Dendritic cell treated with granulocyte-macrophage colony-stimulating factor and Interleukin-4, amounts not matched to agents 40 ng/mL and 50 ng/mL, for 4 days (primary cell): ENCODE results near the gene PRR14L.
"Not testable (repeated sequence)": the region's sequence is repeated elsewhere in the genome, so short reads cannot be mapped to it uniquely, and the experiment has no call there.

Source experiments
- H3K27ac Mint-ChIP-seq: one replicate; pipeline ENCODE4 v1.8.0; 2022; ENCODE audit warnings: mild to moderate bottlenecking, mixed read lengths
- H3K27me3 Mint-ChIP-seq: one replicate; pipeline ENCODE4 v1.8.0; 2022; ENCODE audit warnings: mild to moderate bottlenecking, mixed read lengths
- H3K36me3 Mint-ChIP-seq: one replicate; pipeline ENCODE4 v1.8.0; 2022; ENCODE audit warnings: low read depth, mixed read lengths
- H3K4me1 Mint-ChIP-seq: one replicate; pipeline ENCODE4 v1.8.0; 2022; ENCODE audit warnings: low read depth, mixed read lengths
- H3K4me3 Mint-ChIP-seq: one replicate; pipeline ENCODE4 v1.8.0; 2022; ENCODE audit warnings: mild to moderate bottlenecking, moderate library complexity, mixed read lengths
- H3K9me3 Mint-ChIP-seq: one replicate; pipeline ENCODE4 v1.8.0; 2022; ENCODE audit warnings: mixed read lengths
- intact Hi-C: fragments of 100-400 bp; cut with micrococcal nuclease; formaldehyde crosslinking; loops from one replicate; pipeline ENCODE4 v1.15.0; 2022

The PRR14L gene

GRCh38 chr22:31683181-31684105 lies 66.5 kb downstream of the PRR14L start:
- H3K27me3 Mint-ChIP-seq: no peaks in the 10 kb centered on the region
- no peak overlapping the region for H3K27ac Mint-ChIP-seq
- no peaks in the 10 kb centered on the region for H3K4me1 Mint-ChIP-seq
- peaks cover 74% of the 10 kb centered on the region for H3K36me3 Mint-ChIP-seq
- no peak overlapping the region for H3K4me3 Mint-ChIP-seq
- intact Hi-C loops: no loop called here
- H3K9me3 Mint-ChIP-seq: no peaks in the 10 kb centered on the region

GRCh38 chr22:31682751-31683150 lies 67.2 kb downstream of the PRR14L start:
- peaks cover 67% of the 10 kb centered on the region for H3K36me3 Mint-ChIP-seq
- no peaks in the 10 kb centered on the region for H3K9me3 Mint-ChIP-seq
- no peak overlapping the region for H3K27ac Mint-ChIP-seq
- no peaks in the 10 kb centered on the region for H3K27me3 Mint-ChIP-seq
- no peak overlapping the region for H3K4me3 Mint-ChIP-seq
- H3K4me1 Mint-ChIP-seq: no peaks in the 10 kb centered on the region
- intact Hi-C loops: no loop called here

GRCh38 chr22:31681349-31682345 lies 68.3 kb downstream of the PRR14L start:
- H3K4me1 Mint-ChIP-seq: peaks cover 4% of the 10 kb centered on the region
- H3K36me3 Mint-ChIP-seq: peaks cover 56% of the 10 kb centered on the region
- H3K4me3 Mint-ChIP-seq: no peak overlapping the region
- H3K9me3 Mint-ChIP-seq: no peaks in the 10 kb centered on the region
- H3K27ac Mint-ChIP-seq: no peak overlapping the region
- no peaks in the 10 kb centered on the region for H3K27me3 Mint-ChIP-seq
- intact Hi-C loops: no loop called here

- no peaks in the 10 kb centered on the region for H3K27me3 Mint-ChIP-seq
- no peaks in the 10 kb centered on the region for H3K9me3 Mint-ChIP-seq
- intact Hi-C loops: no loop called here
- H3K27ac Mint-ChIP-seq: peak overlapping the region; percentile 2
- H3K4me1 Mint-ChIP-seq: peaks cover 12% of the 10 kb centered on the region
- no peak overlapping the region for H3K4me3 Mint-ChIP-seq
- H3K36me3 Mint-ChIP-seq: peaks cover 49% of the 10 kb centered on the region
These were observed 69.0 kb downstream of the PRR14L start for GRCh38 chr22:31680861-31681341.

GRCh38 chr22:31678748-31679147 lies 71.2 kb downstream of the PRR14L start:
- Mint-ChIP-seq H3K27me3 (no peaks in the 10 kb centered on the region), H3K27ac (peak overlapping the region; percentile 8), H3K4me3 (no peak overlapping the region), H3K4me1 (peaks cover 21% of the 10 kb centered on the region), H3K36me3 (peaks cover 27% of the 10 kb centered on the region), H3K9me3 (no peaks in the 10 kb centered on the region)
- intact Hi-C loops: loop anchor here (5.0 kb wide), 1 partner anchor 69 kb away; no protein-coding TSS in a partner anchor

- peak overlapping the region; percentile 90 for H3K27ac Mint-ChIP-seq
- H3K9me3 Mint-ChIP-seq: no peaks in the 10 kb centered on the region
- no peaks in the 10 kb centered on the region for H3K27me3 Mint-ChIP-seq
- peak overlapping the region; percentile 79 for H3K4me3 Mint-ChIP-seq
- intact Hi-C loops: loop anchor here (5.0 kb wide), 1 partner anchor 71 kb away; no protein-coding TSS in a partner anchor
- H3K4me1 Mint-ChIP-seq: peaks cover 21% of the 10 kb centered on the region
- H3K36me3 Mint-ChIP-seq: peaks cover 7% of the 10 kb centered on the region
These were observed 73.2 kb downstream of the PRR14L start for GRCh38 chr22:31676700-31677099.

- intact Hi-C loops, H3K9me3 Mint-ChIP-seq, H3K27me3 Mint-ChIP-seq, H3K4me3 Mint-ChIP-seq, H3K36me3 Mint-ChIP-seq, H3K27ac Mint-ChIP-seq: not testable (repeated sequence)
- peaks cover 29% of the 10 kb centered on the region for H3K4me1 Mint-ChIP-seq
These were observed 75.7 kb downstream of the PRR14L start for GRCh38 chr22:31674219-31674618.

- intact Hi-C loops: loop anchor here (5.0 kb wide), 1 partner anchor 278 kb away; no protein-coding TSS in a partner anchor
- not testable (repeated sequence) for H3K4me3 Mint-ChIP-seq, H3K9me3 Mint-ChIP-seq, H3K27me3 Mint-ChIP-seq, H3K36me3 Mint-ChIP-seq, H3K27ac Mint-ChIP-seq
- H3K4me1 Mint-ChIP-seq: peaks cover 15% of the 10 kb centered on the region
These were observed 81.1 kb downstream of the PRR14L start for GRCh38 chr22:31668849-31669248.

GRCh38 chr22:31662668-31663037 lies 87.3 kb downstream of the PRR14L start:
- Mint-ChIP-seq H3K27ac (peak overlapping the region; percentile 90), H3K4me3 (peak overlapping the region; percentile 90), H3K9me3 (no peaks in the 10 kb centered on the region), H3K36me3 (peaks cover 13% of the 10 kb centered on the region), H3K27me3 (no peaks in the 10 kb centered on the region), H3K4me1 (peaks cover 19% of the 10 kb centered on the region)
- intact Hi-C loops: loop anchor here (5.0 kb wide), 1 partner anchor 90 kb away; the partner anchor contains the start of genes DEPDC5 and PRR14L

GRCh38 chr22:31661851-31662667 lies 87.9 kb downstream of the PRR14L start, which contains the start of gene PISD:
TSS of gene PISD (minus strand) at chr22:31662215. CDS start at chr22:31662208, 7 bp downstream.
- Mint-ChIP-seq H3K9me3 (no peaks in the 10 kb centered on the region), H3K4me1 (peaks cover 19% of the 10 kb centered on the region), H3K4me3 (peak within 1 kb of the TSS; percentile 90), H3K36me3 (peaks cover 13% of the 10 kb centered on the region), H3K27ac (peak within 1 kb of the TSS; percentile 90), H3K27me3 (no peaks in the 10 kb centered on the region)
- intact Hi-C loops: loop anchor here (5.0 kb wide), 1 partner anchor 90 kb away; the partner anchor contains the start of genes DEPDC5 and PRR14L

- H3K9me3 Mint-ChIP-seq, H3K27me3 Mint-ChIP-seq: not testable (repeated sequence)
- intact Hi-C loops: loop anchor here (5.0 kb wide), 1 partner anchor 91 kb away; the partner anchor contains the start of genes DEPDC5 and PRR14L
- Mint-ChIP-seq H3K4me1 (peaks cover 24% of the 10 kb centered on the region), H3K4me3 (peak overlapping the region; percentile 90), H3K36me3 (peaks cover 20% of the 10 kb centered on the region), H3K27ac (peak overlapping the region; percentile 90)
These were observed 89.0 kb downstream of the PRR14L start for GRCh38 chr22:31660860-31661341.

GRCh38 chr22:31659246-31659645 lies 90.7 kb downstream of the PRR14L start:
- H3K9me3 Mint-ChIP-seq: no peaks in the 10 kb centered on the region
- no peak overlapping the region for H3K4me3 Mint-ChIP-seq
- peaks cover 20% of the 10 kb centered on the region for H3K36me3 Mint-ChIP-seq
- peaks cover 20% of the 10 kb centered on the region for H3K4me1 Mint-ChIP-seq
- no peaks in the 10 kb centered on the region for H3K27me3 Mint-ChIP-seq
- intact Hi-C loops: no loop called here
- no peak overlapping the region for H3K27ac Mint-ChIP-seq

GRCh38 chr22:31654408-31654807 lies 95.5 kb downstream of the PRR14L start:
- H3K36me3 Mint-ChIP-seq: peaks cover 12% of the 10 kb centered on the region
- H3K4me1 Mint-ChIP-seq: peaks cover 29% of the 10 kb centered on the region
- no peaks in the 10 kb centered on the region for H3K9me3 Mint-ChIP-seq
- intact Hi-C loops: no loop called here
- H3K4me3 Mint-ChIP-seq: no peak overlapping the region
- no peaks in the 10 kb centered on the region for H3K27me3 Mint-ChIP-seq
- H3K27ac Mint-ChIP-seq: no peak overlapping the region
